Panc1 (cell line): ENCODE measurements around the gene PFN2. TPM values are rescaled to one million over a fixed set of nuclear protein-coding genes. Genes with fewer than 3 reads are reported as not detected.

Experiments
- ATAC-seq: fragments of 200-7000 bp; cut with Tn5 transposase; 2 replicates; pipeline ENCODE4 v1.9.1; 2020; ENCODE audit warnings: mild to moderate bottlenecking, moderate library complexity
- BruUV-seq: library from RNA; stranded (reverse); fragments of 400-500 nt; replicated peaks from 2 replicates; lab custom pipeline; 2021; lab: Mats Ljungman, UMichigan
- CTCF ChIA-PET: fragments of 300-600 bp; sonication (Branson Sonifier 250); formaldehyde crosslinking; loops from one replicate; lab custom pipeline; 2022; ENCODE audit warnings: antibody characterized with exemption; lab: Charles Lee
- POLR2A ChIA-PET: fragments of 300-600 bp; sonication (Branson Sonifier 250); formaldehyde crosslinking; loops from one replicate; lab custom pipeline; 2022; ENCODE audit warnings: antibody characterized with exemption; lab: Charles Lee
- DNase-seq: peaks from one replicate; pipeline ENCODE4 v3.0.0-alpha.2; 2010; ENCODE audit warnings: low read depth, low spot score
- H3K27ac ChIP-seq: 2 replicates; pipeline ENCODE4 v1.5.1; 2011; ENCODE audit warnings: mild to moderate bottlenecking, low read length, inconsistent platforms
- H3K27me3 ChIP-seq: fragments of 200-500 bp; sonication (Bioruptor generic); 2 replicates; pipeline ENCODE4 v1.6.0; 2014; ENCODE audit warnings: low read length, inconsistent platforms; ENCODE audit not compliant: control insufficient read depth, insufficient read depth
- H3K36me3 ChIP-seq: fragments of 200-500 bp; sonication (Bioruptor generic); 2 replicates; pipeline ENCODE4 v1.5.1; 2014; ENCODE audit warnings: inconsistent platforms, mild to moderate bottlenecking, low read length, moderate library complexity; ENCODE audit not compliant: control insufficient read depth, insufficient read depth
- H3K4me1 ChIP-seq: 2 replicates; pipeline ENCODE4 v1.5.1; 2011; ENCODE audit warnings: inconsistent platforms, mild to moderate bottlenecking, low read length, moderate library complexity; ENCODE audit not compliant: control insufficient read depth, insufficient read depth
- H3K4me3 ChIP-seq, 2 experiments: 2 replicates each; pipeline ENCODE4 v1.5.1; 2011 to 2012; ENCODE audit warnings: low read depth in 2 of 2, low read length in 2 of 2, mild to moderate bottlenecking in 2 of 2, inconsistent platforms in 1 of 2, moderate library complexity in 1 of 2
- H3K9me3 ChIP-seq: fragments of 200-500 bp; sonication (Bioruptor generic); 2 replicates; pipeline ENCODE4 v1.5.1; 2014; ENCODE audit warnings: low read depth, mild to moderate bottlenecking, inconsistent platforms, low read length, moderate library complexity; ENCODE audit not compliant: control insufficient read depth, insufficient read depth
- POLR2AphosphoS5 ChIP-seq: IDR thresholded peaks from 2 replicates; pipeline ENCODE4 v1.6.1; 2012; ENCODE audit warnings: mild to moderate bottlenecking, low read depth, low read length, moderate library complexity
- SIN3A ChIP-seq: IDR thresholded peaks from 2 replicates; pipeline ENCODE4 v1.6.1; 2012; ENCODE audit warnings: low read depth, mild to moderate bottlenecking, low read length, moderate library complexity, borderline replicate concordance; ENCODE audit not compliant: insufficient read depth
- TCF7L2 ChIP-seq: IDR thresholded peaks from 2 replicates; pipeline ENCODE4 v1.6.1; 2011; ENCODE audit warnings: mild to moderate bottlenecking, low read depth, low read length, inconsistent platforms
- in situ Hi-C: cut with HindIII; loops from 2 replicates; pipeline ENCODE4 v1.10.0; 2016; ENCODE audit warnings: low sequenced_read_pairs, low pct_unique_long_range_greater_than_20kb
- intact Hi-C: fragments of 100-400 bp; cut with micrococcal nuclease; formaldehyde crosslinking; loops from one replicate; pipeline ENCODE4 v1.10.0; 2022; ENCODE audit not compliant: unreplicated experiment
- total RNA-seq: library from RNA; stranded (reverse); gene quantifications from one replicate; pipeline ENCODE4 v1.2.1, GENCODE V29; 2021; ENCODE audit not compliant: unreplicated experiment
- TF ChIP-seq, protein P1 (sequence below), 2 experiments: IDR thresholded peaks; 2 replicates each; pipeline ENCODE4 v1.6.1; 2011 to 2012; ENCODE audit warnings: low read depth in 2 of 2, control low read depth in 1 of 2, low read length in 1 of 2, mild to moderate bottlenecking in 1 of 2, moderate library complexity in 1 of 2; ENCODE audit not compliant: insufficient read depth in 1 of 2
- TF ChIP-seq, protein P2 (sequence below): fragments of 450-650 bp; IDR thresholded peaks from 2 replicates; pipeline ENCODE4 v1.5.1; 2017; ENCODE audit warnings: mild to moderate bottlenecking

Gene PFN2
- total RNA-seq, 1 experiment from 2014 or later: 220 TPM

- no peaks in the 10 kb centered on the region for H3K4me1 ChIP-seq
- no TSS peak for BruUV-seq
- ChIA-PET CTCF (no interaction called here), POLR2A (no interaction called here)
- H3K4me3 ChIP-seq: no peak overlapping the region
- H3K36me3 ChIP-seq: peaks cover 6% of the 10 kb centered on the region
- in situ Hi-C loops: no loop called here
- intact Hi-C loops: no loop called here
- ATAC-seq: no peak
- no peaks in the 10 kb centered on the region for H3K9me3 ChIP-seq
- no peaks in the 10 kb centered on the region for H3K27me3 ChIP-seq
- no peak for TF ChIP-seq POLR2AphosphoS5
- TF ChIP-seq, protein P1, sequence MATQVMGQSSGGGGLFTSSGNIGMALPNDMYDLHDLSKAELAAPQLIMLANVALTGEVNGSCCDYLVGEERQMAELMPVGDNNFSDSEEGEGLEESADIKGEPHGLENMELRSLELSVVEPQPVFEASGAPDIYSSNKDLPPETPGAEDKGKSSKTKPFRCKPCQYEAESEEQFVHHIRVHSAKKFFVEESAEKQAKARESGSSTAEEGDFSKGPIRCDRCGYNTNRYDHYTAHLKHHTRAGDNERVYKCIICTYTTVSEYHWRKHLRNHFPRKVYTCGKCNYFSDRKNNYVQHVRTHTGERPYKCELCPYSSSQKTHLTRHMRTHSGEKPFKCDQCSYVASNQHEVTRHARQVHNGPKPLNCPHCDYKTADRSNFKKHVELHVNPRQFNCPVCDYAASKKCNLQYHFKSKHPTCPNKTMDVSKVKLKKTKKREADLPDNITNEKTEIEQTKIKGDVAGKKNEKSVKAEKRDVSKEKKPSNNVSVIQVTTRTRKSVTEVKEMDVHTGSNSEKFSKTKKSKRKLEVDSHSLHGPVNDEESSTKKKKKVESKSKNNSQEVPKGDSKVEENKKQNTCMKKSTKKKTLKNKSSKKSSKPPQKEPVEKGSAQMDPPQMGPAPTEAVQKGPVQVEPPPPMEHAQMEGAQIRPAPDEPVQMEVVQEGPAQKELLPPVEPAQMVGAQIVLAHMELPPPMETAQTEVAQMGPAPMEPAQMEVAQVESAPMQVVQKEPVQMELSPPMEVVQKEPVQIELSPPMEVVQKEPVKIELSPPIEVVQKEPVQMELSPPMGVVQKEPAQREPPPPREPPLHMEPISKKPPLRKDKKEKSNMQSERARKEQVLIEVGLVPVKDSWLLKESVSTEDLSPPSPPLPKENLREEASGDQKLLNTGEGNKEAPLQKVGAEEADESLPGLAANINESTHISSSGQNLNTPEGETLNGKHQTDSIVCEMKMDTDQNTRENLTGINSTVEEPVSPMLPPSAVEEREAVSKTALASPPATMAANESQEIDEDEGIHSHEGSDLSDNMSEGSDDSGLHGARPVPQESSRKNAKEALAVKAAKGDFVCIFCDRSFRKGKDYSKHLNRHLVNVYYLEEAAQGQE (IDR thresholded peaks at IDR 0.05; ENCODE audit: insufficient read depth in 1 of 2, low read depth in 2 of 2, low read length in 1 of 2): no peak
- no peak for TF ChIP-seq TCF7L2
- TF ChIP-seq, protein P2, sequence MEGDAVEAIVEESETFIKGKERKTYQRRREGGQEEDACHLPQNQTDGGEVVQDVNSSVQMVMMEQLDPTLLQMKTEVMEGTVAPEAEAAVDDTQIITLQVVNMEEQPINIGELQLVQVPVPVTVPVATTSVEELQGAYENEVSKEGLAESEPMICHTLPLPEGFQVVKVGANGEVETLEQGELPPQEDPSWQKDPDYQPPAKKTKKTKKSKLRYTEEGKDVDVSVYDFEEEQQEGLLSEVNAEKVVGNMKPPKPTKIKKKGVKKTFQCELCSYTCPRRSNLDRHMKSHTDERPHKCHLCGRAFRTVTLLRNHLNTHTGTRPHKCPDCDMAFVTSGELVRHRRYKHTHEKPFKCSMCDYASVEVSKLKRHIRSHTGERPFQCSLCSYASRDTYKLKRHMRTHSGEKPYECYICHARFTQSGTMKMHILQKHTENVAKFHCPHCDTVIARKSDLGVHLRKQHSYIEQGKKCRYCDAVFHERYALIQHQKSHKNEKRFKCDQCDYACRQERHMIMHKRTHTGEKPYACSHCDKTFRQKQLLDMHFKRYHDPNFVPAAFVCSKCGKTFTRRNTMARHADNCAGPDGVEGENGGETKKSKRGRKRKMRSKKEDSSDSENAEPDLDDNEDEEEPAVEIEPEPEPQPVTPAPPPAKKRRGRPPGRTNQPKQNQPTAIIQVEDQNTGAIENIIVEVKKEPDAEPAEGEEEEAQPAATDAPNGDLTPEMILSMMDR: no peak
- no peak for TF ChIP-seq SIN3A
- no peak overlapping the region for H3K27ac ChIP-seq
- DNase-seq: no peak
These were observed 50.6 kb downstream of the PFN2 start for GRCh38 chr3:149920119-149920518.

DNA sequence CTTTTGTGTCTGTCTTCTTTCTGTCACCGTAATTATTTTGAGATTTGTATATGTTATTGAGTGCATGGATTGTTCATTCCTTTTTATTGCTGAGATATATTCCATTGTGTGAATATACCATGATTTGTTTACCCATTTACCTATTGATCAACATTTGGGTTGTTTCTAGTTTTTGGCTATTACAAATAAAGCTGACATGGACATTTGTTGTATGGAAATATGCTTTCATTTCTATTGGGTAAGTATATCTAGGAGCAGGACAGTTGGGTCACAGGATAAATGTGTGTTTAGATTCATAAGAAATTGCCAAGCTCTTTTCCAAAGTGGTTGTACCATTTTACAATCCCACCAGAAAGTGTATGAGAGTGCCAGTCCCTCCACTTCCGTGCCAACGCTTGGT lies 51.2 kb downstream of the PFN2 start:
- ATAC-seq (no peak), DNase-seq (no peak)
- no peak overlapping the region for H3K4me3 ChIP-seq
- H3K9me3 ChIP-seq: no peaks in the 10 kb centered on the region
- no peaks in the 10 kb centered on the region for H3K4me1 ChIP-seq
- TF ChIP-seq, protein P1 (IDR thresholded peaks at IDR 0.05; ENCODE audit: insufficient read depth in 1 of 2, low read depth in 2 of 2, low read length in 1 of 2): no peak
- TF ChIP-seq SIN3A (no peak), POLR2AphosphoS5 (no peak), TCF7L2 (no peak)
- TF ChIP-seq, protein P2: no peak
- ChIA-PET CTCF (no interaction called here), POLR2A (no interaction called here)
- intact Hi-C loops: no loop called here
- BruUV-seq: no TSS peak
- H3K27ac ChIP-seq: no peak overlapping the region
- no peaks in the 10 kb centered on the region for H3K27me3 ChIP-seq
- in situ Hi-C loops: no loop called here
- H3K36me3 ChIP-seq: peaks cover 6% of the 10 kb centered on the region
